Measurements from ENCODE around the gene ORMDL3.
"Not testable (repeated sequence)": the region's sequence is repeated elsewhere in the genome, so short reads cannot be mapped to it uniquely, and the experiment has no call there.

ORMDL3 gene

DNA sequence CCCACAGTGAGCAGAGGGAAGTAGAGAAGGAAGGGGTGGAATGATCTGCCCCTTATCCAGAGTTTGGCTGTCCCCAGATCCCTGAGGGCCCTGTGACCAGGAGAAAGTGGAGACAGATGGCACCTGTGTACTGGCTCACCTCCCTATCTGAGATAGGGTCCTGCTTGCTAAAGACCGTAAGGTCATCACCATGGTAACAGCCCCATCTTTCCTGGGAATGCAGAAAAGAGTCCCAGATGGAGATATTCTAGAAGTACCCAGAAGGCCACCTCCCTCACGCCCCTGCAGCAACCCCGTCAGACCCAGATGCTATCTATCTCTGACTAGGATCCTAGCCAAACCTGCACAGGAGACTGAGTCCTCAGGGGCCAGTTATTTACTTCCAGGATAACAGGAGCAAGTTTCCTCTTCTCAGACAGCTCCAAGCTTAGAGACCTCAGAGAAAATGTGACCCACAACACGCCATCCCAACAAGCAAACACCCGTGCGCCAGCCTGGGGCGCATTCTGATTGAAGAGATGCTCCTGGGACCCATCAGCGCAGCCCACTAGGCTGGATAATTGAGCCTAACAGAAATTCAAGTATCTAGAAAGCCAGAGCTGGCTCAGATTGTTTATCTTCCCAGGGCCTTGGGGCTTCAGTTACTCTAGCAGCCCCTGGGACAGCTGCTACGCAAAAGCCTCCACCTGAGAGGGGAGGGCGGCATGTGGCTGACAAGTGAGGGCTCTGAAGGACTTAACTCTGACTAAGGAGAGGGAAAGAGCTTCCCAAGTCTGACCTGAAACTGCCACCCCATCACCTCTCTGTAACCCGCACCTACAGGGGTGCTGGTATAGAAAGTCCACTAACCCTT, 1.9 kb downstream of the ORMDL3 start:
- no peak for DNase-seq

DNA sequence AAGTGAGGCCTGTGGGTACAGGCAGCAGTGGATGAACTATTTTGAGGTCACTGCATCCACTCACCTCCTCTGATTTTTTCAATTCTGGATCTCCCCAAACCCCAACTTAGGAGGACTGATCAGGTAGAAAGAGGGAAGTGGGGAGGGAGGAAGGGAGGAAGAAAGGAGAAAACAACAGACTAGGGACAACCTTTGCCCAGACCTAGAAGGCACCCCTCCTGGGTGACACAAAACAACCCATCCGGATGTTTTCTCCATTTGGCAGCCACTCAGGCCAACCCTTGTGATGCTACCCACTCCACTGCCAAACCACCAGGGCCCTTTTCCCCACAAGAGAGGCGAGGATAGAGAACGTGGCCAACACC, 2.7 kb downstream of the ORMDL3 start:
- DNase-seq = no peak

DNA sequence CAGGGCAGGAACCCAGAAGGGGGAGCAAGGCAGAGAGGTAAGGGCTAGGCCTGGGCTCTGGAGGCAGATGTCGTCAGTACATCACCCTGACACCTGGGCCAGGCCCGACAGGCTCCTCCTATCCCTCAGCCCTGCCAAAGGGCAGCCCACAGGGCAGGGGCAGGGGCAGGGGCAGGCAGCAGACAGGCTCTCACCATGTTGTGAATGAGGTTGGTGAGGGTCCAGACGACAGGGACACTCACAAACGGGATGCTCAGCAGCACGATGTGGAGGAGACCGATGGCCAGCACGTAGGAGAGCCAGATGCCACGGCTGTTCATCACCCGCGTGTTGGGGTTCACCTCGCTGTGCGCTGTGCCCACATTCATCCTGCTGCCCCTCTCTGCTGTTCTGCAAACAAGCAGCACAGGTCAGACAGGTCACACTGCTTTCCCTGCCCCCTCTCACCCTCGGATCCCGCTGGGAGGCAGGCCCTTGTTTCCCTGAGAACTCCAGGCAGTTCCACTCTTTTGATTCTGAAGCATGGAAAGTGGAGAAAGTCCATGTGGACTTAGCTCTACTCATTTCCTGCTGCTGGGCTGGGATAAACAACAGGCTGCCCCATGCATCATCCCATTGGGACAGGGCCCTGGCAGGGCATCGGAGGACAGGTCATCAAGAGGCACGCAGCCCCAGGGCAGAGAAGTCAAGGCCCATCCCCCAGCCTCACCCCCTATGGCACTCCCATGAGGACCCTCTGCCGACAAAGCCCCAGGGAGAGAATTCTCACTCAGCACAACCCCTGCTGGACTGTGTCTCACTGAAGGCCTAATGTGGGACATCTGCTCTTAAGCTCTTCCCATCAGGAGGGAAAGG, 3.3 kb downstream of the ORMDL3 start:
- DNase-seq = no peak

DNA sequence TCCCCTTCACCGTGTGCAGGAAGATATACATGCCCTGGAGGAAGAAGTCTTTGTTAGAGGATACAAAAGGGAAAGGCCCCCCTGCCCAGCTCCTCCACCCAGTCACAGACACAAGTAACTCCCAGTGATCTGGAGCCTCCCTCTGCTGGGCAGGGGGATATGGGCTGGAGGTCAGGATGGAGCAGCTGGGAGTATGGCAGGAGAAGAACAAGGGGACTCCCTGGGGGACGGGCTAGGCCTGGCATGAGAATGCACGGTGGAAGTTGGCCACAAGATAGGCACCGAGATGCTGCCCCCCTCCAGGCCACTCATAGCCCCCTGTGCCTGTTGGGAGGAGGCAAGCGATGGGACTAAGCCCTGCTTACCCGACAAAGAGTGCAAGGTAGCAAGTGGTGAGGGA, 4.2 kb downstream of the ORMDL3 start:
- DNase-seq = no peak

DNA sequence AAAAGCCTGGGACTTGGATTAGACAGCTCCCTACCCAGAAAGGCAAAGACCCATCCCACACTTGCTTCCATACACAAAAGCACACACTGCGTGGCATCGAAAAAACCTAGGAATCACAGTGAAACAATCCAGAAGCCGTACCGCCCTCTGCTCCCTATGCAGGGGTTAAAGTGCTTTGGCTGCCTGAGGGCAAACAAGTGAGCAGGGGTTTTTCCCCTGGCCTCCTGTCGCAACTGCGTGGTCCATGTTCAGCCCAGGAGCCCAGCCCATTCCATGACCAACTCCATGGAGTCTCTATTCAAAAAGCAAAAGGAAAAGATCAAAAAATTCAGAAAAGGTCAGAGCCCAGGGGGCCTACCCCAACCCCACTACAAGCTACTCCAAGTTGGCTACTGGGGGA, 5.4 kb downstream of the ORMDL3 start:
- no peak for DNase-seq

DNA sequence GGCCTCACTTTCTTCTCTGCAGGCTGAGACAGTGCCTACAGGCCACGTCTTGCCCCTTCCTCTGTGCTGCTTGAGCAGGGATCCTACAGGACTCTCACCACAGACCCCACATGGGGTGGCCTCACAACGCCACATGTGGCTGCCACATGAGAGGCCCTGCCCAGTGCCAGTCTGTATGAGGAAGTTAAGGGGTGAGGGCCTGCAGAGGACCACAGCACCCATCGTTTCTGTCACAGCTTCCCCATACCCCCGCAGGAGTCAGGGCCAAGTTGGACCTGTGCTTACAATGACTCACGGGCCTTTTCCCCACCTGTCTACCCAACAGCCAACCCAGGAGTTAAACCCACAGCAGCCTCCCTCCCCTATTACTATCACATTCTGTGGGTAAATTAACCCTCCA, 6.1 kb downstream of the ORMDL3 start:
- peak in 11 of 58 donors; percentile 4 to 36 (median 12) for DNase-seq

DNA sequence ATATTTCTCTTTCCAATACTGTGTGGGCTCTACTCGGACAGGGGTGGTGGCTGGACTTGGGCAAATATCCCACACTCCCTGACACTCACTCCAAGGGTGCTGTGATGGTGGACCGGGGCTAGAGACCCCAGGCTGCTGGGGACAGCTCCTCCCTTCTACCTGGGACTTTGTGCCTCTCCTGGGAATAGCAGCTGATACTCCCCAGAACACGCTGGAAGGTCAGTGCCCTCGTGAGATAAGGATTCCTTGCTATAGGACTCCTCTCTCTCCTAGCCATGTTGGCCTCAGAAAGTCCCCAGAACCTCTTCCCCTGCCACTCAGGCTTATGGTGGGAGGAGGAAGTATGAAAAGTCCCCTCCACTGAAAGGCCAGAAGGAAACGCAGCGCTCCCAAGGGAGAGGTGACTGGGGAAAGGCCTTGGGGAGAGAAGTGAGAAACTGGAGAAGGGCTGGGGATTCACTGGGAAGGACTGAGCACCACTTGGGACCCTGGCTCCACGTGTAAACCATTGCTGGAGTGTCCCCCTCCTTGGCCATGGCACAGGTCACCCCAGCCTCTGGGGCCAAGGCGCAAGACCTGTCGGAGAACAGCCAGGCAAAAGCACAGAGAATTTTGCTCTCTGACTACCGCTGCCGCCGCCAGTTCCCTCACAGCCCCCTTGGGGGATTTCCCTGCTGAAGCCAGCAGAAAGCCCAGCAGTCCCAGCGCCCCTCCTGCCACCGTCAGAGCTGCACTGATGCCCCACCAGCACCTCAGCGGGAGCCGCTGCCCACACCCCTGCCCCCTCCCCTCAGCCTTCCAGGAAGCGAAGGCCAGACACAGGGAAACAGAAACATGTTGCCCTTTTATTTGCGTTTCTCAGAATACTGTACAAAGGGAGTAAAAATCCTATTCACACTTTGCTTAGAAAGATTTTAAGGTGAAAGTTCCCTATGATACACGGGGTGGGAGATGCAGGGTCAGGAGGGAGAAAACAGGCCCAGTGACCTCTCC, 6.9 kb downstream of the ORMDL3 start:
- DNase-seq = no peak

DNA sequence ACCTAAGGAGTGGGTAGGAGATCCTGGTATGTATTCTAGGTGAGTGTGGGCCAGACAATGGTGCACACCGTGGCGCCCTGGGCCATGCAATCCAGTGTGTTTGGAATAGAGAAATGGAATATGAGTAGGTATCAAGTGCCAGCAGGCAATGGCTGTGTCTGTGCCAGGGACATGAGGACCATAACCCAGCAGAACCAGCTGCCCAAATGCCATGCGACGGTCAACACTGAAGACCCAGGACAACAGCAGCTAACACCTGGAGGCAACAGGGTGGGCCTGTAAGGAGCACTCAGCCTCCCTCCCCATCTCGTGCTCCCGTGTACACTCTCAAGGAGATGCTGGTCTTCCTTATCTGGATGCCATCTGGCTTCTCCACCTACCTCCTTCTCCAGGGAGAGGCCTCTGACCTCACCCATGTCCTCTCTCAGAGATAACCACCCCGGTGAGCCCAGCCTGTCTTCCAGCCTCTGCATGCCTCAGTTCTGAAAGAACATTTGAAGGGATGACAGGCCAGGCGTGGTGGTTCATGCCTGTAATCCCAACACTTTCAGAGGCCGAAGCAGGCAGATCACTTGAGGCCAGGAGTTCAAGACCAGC, 8.2 kb downstream of the ORMDL3 start:
- DNase-seq = no peak

DNA sequence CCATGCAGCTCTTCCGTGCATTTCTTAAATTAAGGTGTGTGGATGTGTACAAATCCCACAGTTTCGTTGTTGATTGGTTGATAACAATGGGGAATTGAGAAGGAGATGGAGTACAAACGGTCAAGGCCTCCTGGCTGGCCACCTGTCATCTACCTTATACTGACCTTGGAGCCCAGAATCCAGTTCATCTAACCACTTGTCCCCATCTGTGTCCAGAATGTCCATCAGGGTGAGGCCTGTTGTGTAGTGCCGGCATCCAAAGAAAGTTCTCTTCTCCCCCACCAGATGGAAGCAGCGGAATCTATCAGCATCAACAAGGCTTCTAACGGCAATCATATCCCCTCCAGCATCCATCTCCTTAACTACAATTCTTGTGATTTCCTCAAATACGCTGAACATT, 10.5 kb downstream of the ORMDL3 start:
- no peak for DNase-seq

DNA sequence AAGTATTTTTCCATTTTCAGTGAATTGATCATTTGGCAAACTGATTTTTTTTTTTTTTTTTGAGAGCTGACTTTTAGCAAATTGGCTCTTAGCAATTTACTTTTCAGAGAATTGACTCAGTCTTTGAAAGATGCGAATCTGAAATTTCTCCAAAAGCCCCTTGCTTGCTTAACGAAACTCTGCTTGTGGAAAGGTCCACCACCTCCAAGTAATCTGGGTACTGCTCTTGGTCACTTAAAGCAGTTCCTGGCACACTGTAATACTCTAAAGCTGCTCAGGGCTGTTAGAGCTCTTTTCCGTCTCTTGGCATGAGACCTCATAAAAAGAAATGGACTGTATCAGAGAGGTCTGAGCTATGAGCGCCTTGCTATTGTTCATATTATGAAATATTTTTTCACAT, 11.8 kb downstream of the ORMDL3 start:
- DNase-seq = no peak

DNA sequence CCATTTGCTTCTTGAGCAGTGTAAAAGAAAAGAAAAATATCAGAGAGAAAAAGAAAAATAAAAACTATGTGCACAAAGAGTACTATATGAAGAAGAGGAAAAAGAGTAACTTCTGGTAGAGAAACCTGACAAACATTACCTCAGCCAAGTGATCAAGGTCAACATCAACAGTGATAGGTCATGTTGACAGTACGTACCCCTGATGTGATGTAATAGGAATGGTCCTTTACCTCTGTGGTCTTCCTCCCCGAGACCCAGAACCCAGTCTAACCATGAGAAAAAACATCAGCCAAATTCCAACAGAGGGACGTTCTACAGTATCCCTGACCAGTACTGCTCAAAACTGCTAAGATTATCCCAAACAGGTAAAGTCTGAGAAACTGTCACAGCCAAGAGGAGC, 13.4 kb downstream of the ORMDL3 start:
- DNase-seq = no peak

DNA sequence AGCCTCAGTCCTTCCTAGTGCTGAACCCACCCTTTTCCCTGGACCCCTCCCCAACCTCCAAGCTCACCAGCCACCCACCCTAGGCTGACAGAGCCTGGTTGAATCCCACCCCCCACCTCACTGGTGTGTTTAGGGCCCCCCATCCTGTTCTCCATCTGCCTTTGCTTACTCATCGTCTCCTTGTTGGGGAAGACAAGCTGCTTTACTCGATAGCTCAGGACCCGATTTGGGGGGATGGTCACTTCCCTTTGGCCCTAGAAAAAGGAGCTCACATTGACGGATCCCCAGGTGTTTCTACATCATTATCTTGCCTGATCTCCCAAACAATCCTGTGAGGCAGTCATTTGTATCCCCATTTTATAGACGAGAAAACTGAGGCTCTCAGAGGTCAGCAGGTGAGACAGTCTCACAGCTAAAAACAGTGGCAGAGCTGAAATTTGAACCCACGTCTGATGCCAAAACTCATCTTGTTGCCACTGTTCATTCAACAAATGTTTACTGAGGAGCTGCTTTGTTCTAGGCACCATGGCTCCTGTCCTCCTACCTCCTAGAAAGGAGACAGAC, 18.5 kb downstream of the ORMDL3 start:
- no peak for DNase-seq

DNA sequence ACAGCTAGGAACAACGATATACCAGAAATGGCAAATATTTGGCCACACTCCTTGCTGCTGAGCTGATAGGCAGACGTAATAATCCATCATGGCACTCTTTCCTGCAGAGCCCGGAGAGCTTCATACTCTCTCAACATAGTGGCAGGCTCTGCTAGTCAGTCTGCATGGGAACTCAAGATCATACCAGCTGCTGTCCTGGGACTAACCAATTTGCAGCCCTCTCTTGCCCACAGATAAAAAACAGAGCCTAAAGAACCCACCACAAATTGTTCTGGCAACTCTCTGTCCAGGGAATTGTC, 22.5 kb downstream of the ORMDL3 start:
- no peak for DNase-seq

DNA sequence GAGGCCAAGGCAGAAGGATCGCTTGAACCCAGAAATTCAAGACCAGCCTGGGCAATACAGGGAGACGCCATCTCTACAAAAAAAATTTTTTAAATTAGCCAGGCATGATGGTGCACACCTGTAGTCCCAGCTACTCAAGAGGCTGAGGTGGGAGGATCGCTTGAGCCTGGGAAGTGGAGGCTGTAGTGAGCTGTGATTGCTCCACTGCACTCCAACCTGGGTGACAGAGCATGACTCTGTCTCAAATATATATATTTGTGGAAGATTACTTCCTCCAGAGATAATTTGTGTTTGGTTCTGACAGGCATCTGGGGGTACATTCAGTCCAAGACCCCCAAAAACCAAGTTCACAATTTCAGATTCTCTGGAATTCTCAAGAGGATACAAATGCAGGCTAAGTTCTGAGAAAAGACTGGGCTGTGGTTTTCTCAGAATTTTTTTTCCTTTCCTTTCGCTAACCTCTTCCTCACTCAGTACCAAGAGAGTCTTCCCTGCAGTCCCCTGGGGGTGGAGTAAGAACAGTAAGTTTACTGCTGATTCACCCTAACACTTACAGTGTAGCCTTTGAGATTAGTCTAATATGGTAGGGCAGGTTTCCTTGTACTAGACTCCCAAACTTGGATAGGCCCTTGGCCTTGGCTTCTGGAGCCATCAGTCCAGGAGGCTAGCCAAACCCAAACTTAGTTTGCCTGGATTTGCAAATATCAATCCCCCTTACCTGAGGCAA, 24.1 kb downstream of the ORMDL3 start:
- no peak for DNase-seq

DNA sequence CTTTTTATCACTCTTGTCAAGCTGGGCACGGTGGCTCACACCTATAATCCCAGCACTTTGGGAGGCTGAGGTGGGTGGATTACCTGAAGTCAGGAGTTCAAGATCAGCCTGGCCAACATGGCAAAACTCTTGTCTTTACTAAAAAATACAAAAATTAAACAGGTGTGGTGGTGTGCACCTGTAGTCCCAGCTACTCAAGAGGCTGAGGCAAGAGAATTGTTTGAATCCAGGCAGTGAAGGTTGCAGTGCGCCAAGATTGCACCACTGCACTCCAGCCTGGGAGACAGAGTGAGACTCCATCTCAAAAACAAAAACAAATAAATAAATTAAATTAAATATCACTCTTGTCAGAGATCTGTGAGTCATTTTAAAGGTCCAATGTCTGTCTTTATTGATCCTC, 25.4 kb downstream of the ORMDL3 start:
- not testable (repeated sequence) for DNase-seq

DNA sequence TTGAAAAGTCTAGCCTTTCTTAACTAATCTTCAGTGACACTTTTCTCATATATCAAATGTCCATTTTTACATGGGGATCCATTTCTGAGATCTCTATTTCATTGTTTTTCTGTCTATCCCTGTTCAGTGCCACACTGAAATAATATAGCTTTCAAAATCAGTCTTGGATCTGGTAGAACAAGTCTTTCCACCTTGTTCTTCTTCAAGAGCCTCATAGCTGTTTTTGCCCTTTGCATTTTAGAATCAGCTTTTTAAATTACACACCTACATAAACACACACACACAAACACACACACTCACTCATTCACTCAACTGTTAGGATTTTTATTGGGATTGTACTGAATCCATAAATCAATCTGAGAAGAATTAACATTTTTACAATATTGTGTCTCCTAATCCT, 28.2 kb downstream of the ORMDL3 start:
- no peak for DNase-seq

DNA sequence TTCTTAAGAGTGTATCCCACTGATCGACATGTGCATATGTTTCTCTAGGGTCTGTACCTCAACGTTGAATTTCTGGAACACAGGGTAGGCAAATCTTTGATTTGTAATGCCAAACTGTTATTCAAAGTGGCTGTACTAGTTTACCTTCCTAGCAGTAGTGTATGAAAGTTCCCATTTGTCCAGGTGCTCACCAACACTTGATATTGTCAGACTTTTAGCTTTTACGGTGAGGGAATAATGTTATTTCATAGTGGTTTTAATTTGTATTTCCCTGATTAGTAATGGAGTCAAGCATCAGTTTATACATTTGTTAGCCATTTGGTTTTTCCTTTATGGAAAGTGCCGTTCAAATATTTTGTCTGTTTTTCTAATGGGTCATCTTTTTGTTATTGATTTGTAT, 29.3 kb downstream of the ORMDL3 start:
- no peak for DNase-seq

DNA sequence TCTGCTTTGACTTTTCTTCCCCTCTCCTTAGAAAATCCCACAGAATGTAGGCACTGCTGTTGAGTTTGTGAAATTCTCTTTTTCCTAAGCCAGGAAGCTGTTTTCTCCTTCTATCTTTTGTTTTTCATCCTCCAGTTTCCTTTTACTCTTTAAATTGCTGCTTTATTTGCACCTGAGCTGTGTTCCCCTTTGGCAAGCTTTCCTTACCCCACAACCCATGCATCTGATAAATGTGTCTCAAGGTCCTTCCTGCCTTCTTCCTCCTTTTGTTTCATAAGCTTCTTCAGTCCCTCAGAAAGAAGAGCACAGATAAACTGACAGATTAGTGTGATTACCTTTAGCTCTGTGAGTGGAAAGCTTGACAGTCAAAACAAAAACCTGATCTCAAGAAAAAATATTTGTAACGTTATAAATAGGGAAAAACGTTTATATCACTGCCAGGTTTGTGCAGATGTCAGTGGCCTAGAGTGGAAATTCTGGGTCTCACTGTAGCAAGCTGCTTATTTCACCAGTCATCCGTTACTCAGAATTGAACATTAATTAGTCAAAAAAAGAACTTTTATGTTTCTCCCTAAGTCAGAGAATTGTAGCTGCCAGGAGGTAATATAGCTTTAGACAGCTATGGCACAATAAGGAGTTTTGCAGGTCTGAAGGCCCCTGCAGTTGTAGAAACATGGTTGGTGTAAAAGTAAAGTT, 32.6 kb downstream of the ORMDL3 start:
- no peak for DNase-seq

DNA sequence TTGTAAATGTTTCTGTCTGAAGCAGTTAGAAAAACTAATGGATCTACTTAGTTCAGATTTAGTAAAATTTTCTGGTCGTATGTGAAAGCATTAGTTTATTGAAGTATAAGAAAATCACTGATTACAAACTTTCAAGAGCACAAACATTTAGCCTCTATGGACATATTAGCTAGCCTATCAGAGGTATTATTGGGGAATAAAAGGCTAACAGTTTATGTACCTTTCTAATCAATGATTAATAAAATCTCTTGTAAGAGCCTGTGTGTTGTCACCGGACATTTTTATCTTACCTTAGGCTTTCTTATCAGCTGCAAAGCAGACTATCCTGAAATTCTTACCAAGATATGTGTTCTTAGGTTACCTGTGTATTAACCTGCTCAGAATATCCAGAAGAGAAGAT, 38.2 kb downstream of the ORMDL3 start:
- no peak for DNase-seq

DNA sequence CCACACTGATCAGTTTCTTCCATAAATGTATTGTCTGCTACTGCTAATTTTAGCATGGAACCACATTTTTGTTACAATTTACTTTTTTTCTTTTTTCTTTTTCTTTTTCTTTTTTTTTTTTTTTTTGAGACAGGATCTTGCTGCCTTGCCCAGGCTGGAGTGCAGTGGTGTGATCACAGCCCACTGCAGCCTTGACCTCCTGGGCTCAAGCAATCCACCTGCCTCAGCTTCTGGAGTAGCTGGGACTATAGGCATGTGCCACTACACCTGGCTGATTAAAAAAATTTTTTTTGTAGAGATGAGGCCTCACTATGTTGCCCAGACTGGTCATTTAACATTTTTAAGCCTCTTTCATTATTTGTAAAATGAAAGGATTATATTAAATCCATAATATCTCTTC, 40.3 kb downstream of the ORMDL3 start:
- DNase-seq = no peak

Measured in anterior cingulate cortex (tissue), 58 donors.